ENCODE data around the gene ACOT6. TPM values are rescaled to one million over a fixed set of nuclear protein-coding genes. Genes with fewer than 3 reads are reported as not detected.
"Not testable (repeated sequence)": the region's sequence is repeated elsewhere in the genome, so short reads cannot be mapped to it uniquely, and the experiment has no call there.

ACOT6 gene
- total RNA-seq, 1 experiment from 2014 or later = not detected

- DNase-seq (ENCODE audit: extremely low read depth, low read depth) = peak; percentile 15
Observed at GRCh38 chr14:73591690-73592449, 20.4 kb upstream of the ACOT6 start, which contains the start of gene ACOT4. TSS of gene ACOT4 (plus strand) at chr14:73591873. CDS start at chr14:73591960, 87 bp downstream.

GRCh38 chr14:73594491-73594890 lies 17.8 kb upstream of the ACOT6 start:
- DNase-seq (ENCODE audit: extremely low read depth, low read depth) = no peak

GRCh38 chr14:73599499-73599898 lies 12.8 kb upstream of the ACOT6 start:
- no peak for DNase-seq (ENCODE audit: extremely low read depth, low read depth)

GRCh38 chr14:73602994-73603393 lies 9.3 kb upstream of the ACOT6 start:
- no peak for DNase-seq (ENCODE audit: extremely low read depth, low read depth)

GRCh38 chr14:73606271-73606670 lies 6.0 kb upstream of the ACOT6 start:
- DNase-seq (ENCODE audit: extremely low read depth, low read depth) = no peak

GRCh38 chr14:73607241-73607640 lies 5.1 kb upstream of the ACOT6 start:
- DNase-seq (ENCODE audit: extremely low read depth, low read depth) = no peak

- DNase-seq (ENCODE audit: extremely low read depth, low read depth) = no peak
Observed at GRCh38 chr14:73610687-73611086, 1.6 kb upstream of the ACOT6 start.

- no peak for DNase-seq (ENCODE audit: extremely low read depth, low read depth)
Observed at GRCh38 chr14:73613046-73613383, 698 bp downstream of the ACOT6 start.

GRCh38 chr14:73613419-73613963 lies 1.2 kb downstream of the ACOT6 start:
- no peak for DNase-seq (ENCODE audit: extremely low read depth, low read depth)

GRCh38 chr14:73616831-73617230 lies 4.5 kb downstream of the ACOT6 start:
- no peak for DNase-seq (ENCODE audit: extremely low read depth, low read depth)

- no peak for DNase-seq (ENCODE audit: extremely low read depth, low read depth)
Observed at GRCh38 chr14:73619524-73619923, 7.2 kb downstream of the ACOT6 start.

GRCh38 chr14:73620268-73620667 lies 8.0 kb downstream of the ACOT6 start:
- DNase-seq (ENCODE audit: extremely low read depth, low read depth) = no peak

- DNase-seq (ENCODE audit: extremely low read depth, low read depth) = no peak
Observed at GRCh38 chr14:73623504-73624054, 11.3 kb downstream of the ACOT6 start.

- no peak for DNase-seq (ENCODE audit: extremely low read depth, low read depth)
Observed at GRCh38 chr14:73625706-73626105, 13.4 kb downstream of the ACOT6 start.

GRCh38 chr14:73627151-73627558 lies 14.8 kb downstream of the ACOT6 start:
- DNase-seq (ENCODE audit: extremely low read depth, low read depth) = no peak

GRCh38 chr14:73630009-73630780 lies 17.9 kb downstream of the ACOT6 start:
- no peak for DNase-seq (ENCODE audit: extremely low read depth, low read depth)

GRCh38 chr14:73633116-73634010 lies 21.0 kb downstream of the ACOT6 start:
- DNase-seq (ENCODE audit: extremely low read depth, low read depth) = peak; percentile 71

GRCh38 chr14:73634011-73634833 lies 21.9 kb downstream of the ACOT6 start:
- no peak for DNase-seq (ENCODE audit: extremely low read depth, low read depth)

- DNase-seq (ENCODE audit: extremely low read depth, low read depth) = not testable (repeated sequence)
Observed at GRCh38 chr14:73636355-73636754, 24.0 kb downstream of the ACOT6 start.

GRCh38 chr14:73637830-73638229 lies 25.5 kb downstream of the ACOT6 start:
- DNase-seq (ENCODE audit: extremely low read depth, low read depth) = no peak

Data from NCI-H460 (cell line).